Progenitor cell of endocrine pancreas (in vitro differentiated cells): Measurements from ENCODE around the gene DHRS2. TPM values are rescaled to one million over a fixed set of nuclear protein-coding genes. Genes with fewer than 3 reads are reported as not detected.

Experiments
- DNase-seq: peaks from one replicate; pipeline ENCODE4 v3.0.0; 2021; ENCODE audit warnings: low spot score; ENCODE audit not compliant: unreplicated experiment
- H3K27ac Mint-ChIP-seq: 2 replicates; pipeline ENCODE4 v1.8.0; 2021; ENCODE audit warnings: mild to moderate bottlenecking, moderate library complexity, mixed read lengths
- H3K27me3 Mint-ChIP-seq: 2 replicates; pipeline ENCODE4 v1.8.0; 2021; ENCODE audit warnings: mixed read lengths
- H3K36me3 Mint-ChIP-seq: 2 replicates; pipeline ENCODE4 v1.8.0; 2022; ENCODE audit warnings: mixed read lengths; ENCODE audit not compliant: insufficient read depth
- H3K4me1 Mint-ChIP-seq: 2 replicates; pipeline ENCODE4 v1.8.0; 2021; ENCODE audit warnings: low read depth, mixed read lengths
- H3K4me3 Mint-ChIP-seq: 2 replicates; pipeline ENCODE4 v1.8.0; 2021; ENCODE audit warnings: low read depth, mild to moderate bottlenecking, moderate library complexity, mixed read lengths
- H3K9me3 Mint-ChIP-seq: 2 replicates; pipeline ENCODE4 v1.8.0; 2021; ENCODE audit warnings: low read depth, mixed read lengths
- total RNA-seq: library from RNA; stranded (reverse); gene quantifications from 2 replicates; pipeline ENCODE4 v1.2.1, GENCODE V29; 2021
- TF ChIP-seq, protein P1 (sequence below): fragments of 200-600 bp; sonication (generic); IDR thresholded peaks from one replicate; pipeline ENCODE4 v1.5.0; 2021; ENCODE audit warnings: antibody characterized with exemption, mild to moderate bottlenecking; ENCODE audit not compliant: unreplicated experiment

The DHRS2 gene
- total RNA-seq, 1 donor from 2014 or later: 0.77 TPM

DNA sequence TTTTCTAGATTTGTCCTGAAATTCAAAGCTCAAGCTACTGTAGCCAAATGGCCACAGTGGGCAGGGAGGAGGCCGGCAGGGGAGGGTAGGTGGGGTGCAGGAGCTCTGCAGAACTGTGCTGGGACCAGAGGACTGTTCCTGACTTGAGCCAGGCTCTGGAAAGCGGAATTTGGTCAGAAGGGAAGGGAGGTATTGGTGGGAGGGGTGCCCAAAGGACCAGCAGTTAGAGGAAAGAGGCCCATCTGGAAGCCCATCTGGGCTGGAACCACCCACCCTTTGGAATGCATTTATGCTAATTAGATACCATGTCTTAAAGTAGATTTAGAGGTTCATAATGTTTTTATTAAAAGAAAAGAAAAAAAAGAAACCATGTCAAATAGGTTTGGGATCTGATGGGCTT is 33.1 kb upstream of the DHRS2 start:
- Mint-ChIP-seq H3K36me3 (no peaks in the 10 kb centered on the region), H3K4me3 (no peak overlapping the region), H3K27ac (no peak overlapping the region), H3K27me3 (peaks cover 16% of the 10 kb centered on the region), H3K4me1 (no peaks in the 10 kb centered on the region), H3K9me3 (peaks cover 2% of the 10 kb centered on the region)
- TF ChIP-seq, protein P1, sequence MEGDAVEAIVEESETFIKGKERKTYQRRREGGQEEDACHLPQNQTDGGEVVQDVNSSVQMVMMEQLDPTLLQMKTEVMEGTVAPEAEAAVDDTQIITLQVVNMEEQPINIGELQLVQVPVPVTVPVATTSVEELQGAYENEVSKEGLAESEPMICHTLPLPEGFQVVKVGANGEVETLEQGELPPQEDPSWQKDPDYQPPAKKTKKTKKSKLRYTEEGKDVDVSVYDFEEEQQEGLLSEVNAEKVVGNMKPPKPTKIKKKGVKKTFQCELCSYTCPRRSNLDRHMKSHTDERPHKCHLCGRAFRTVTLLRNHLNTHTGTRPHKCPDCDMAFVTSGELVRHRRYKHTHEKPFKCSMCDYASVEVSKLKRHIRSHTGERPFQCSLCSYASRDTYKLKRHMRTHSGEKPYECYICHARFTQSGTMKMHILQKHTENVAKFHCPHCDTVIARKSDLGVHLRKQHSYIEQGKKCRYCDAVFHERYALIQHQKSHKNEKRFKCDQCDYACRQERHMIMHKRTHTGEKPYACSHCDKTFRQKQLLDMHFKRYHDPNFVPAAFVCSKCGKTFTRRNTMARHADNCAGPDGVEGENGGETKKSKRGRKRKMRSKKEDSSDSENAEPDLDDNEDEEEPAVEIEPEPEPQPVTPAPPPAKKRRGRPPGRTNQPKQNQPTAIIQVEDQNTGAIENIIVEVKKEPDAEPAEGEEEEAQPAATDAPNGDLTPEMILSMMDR: no peak
- DNase-seq: no peak

DNA sequence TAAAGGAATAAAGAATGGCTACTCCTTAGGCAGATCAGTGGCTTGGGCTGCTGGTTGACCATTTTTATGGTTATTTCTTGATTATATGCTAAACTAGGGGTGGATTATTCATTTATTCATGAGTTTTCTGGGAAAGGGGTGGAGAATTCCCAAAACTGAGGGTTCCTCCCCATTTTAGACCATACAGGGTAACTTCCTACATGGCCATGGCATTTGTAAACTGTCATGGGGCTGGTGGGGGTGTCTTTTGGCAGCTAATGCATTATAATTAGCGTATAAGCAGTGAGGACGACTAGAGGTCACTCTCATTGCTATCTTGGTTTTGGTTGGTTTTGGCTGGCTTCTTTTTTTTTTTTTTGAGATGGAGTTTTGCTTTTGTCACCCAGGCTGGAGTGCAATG is 32.0 kb upstream of the DHRS2 start:
- H3K36me3 Mint-ChIP-seq: no peaks in the 10 kb centered on the region
- no peak overlapping the region for H3K27ac Mint-ChIP-seq
- peaks cover 5% of the 10 kb centered on the region for H3K9me3 Mint-ChIP-seq
- no peaks in the 10 kb centered on the region for H3K4me1 Mint-ChIP-seq
- TF ChIP-seq, protein P1: no peak
- peaks cover 21% of the 10 kb centered on the region for H3K27me3 Mint-ChIP-seq
- H3K4me3 Mint-ChIP-seq: no peak overlapping the region
- DNase-seq: no peak

DNA sequence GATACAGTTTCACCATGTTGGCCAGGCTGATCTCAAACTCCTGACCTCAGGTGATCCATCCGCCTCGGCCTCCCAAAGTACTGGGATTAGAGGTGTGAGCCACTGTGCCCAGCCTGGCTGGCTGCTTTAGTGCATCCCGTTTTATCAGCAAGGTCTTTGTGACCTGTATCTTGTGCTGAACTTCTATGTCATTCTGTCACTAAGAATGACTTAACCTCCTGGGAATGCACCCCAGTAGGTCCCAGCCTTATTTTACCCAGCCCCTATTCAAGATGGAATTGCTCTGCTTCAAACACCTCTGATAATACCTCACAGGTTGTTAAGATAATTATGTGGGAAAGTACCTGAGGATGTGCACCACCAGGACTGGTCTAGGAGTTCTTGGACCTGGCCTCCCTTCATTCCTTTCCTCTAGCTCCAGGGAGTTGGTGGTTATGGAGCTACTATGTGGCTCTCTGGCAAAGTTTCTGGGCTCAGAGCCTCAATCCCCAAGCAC is 31.4 kb upstream of the DHRS2 start:
- Mint-ChIP-seq H3K9me3 (peaks cover 9% of the 10 kb centered on the region), H3K36me3 (no peaks in the 10 kb centered on the region), H3K4me1 (no peaks in the 10 kb centered on the region), H3K27ac (no peak overlapping the region), H3K4me3 (no peak overlapping the region), H3K27me3 (peaks cover 23% of the 10 kb centered on the region)
- TF ChIP-seq, protein P1: no peak
- no peak for DNase-seq

DNA sequence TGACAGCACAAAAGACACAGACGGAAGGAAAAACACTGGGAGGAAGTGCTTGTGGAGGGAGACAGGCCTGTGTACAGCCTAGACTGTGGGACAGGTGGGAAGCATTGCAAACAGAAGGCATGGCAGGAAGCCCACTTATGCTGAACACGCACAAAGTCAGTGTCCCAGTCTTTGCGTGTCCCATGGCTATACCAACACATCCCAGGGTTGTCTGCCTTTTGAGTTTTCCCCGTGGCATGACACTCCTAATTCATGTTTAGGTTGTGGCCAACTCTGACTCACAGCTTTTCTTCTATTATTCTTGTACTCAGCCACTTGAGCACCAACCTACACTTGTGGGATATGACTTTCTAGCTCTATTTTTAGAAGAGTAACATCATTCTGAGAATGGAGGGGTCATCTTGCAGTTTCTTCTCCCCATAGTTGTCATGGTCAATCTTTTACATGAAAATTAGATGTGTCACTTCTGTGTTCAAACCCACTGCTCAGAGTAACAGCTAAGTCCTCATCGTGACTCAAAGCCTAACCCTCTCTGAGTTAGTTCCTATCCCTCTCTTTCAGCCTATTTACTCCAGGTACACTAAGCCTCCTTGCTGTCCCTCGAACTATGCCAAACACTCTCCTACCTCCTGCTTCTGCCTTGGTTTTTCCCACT is 30.1 kb upstream of the DHRS2 start:
- Mint-ChIP-seq H3K4me1 (no peaks in the 10 kb centered on the region), H3K27ac (no peak overlapping the region), H3K36me3 (no peaks in the 10 kb centered on the region), H3K9me3 (peaks cover 12% of the 10 kb centered on the region), H3K4me3 (no peak overlapping the region), H3K27me3 (peaks cover 30% of the 10 kb centered on the region)
- TF ChIP-seq, protein P1: no peak
- no peak for DNase-seq

DNA sequence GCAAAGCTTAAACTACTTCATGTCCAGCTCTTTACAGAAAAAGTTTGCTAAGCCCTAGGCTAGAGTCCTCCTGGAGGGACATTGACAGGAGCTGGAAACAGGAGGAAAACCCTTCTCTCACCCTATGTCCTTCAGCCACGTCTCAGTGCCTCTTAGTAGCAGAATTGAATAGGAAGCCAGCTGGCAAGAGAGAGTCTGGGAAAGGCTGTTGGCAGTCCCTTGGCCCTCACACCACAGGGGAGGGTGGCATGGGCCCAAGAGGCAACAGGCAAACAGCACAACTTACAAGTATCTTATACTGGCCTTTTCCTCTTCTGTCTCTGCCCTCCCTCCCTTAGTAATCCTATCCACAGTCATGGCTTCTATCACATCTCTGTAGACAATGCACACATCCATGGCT is 27.7 kb upstream of the DHRS2 start:
- H3K9me3 Mint-ChIP-seq: peaks cover 12% of the 10 kb centered on the region

More for the DNA sequence above, 27.7 kb upstream of the DHRS2 start:
- TF ChIP-seq, protein P1: no peak
- Mint-ChIP-seq H3K4me3 (no peak overlapping the region), H3K27ac (no peak overlapping the region), H3K36me3 (no peaks in the 10 kb centered on the region), H3K27me3 (peaks cover 43% of the 10 kb centered on the region), H3K4me1 (peaks cover 17% of the 10 kb centered on the region)
- no peak for DNase-seq
